GM23338 (cell line): ENCODE measurements around the gene NFIB.

Source experiments
- CTCF ChIP-seq, 2 experiments: fragments of 200-600 bp in 1 of 2; sonication (generic) in 1 of 2; conservative IDR thresholded peaks; 2 replicates each; pipeline versions ENCODE4 v1.5.1 to v1.6.1; 2016 to 2017; ENCODE audit warnings: antibody characterized with exemption in 2 of 2, low read depth in 2 of 2, mild to moderate bottlenecking in 2 of 2, moderate library complexity in 1 of 2
- EZH2 ChIP-seq: fragments of 200-600 bp; sonication (generic); IDR thresholded peaks from one replicate; pipeline ENCODE4 v1.8.0; 2017; ENCODE audit warnings: antibody characterized with exemption, mild to moderate bottlenecking, low read depth; ENCODE audit not compliant: unreplicated experiment
- JUNB ChIP-seq: IDR thresholded peaks from one replicate; pipeline ENCODE4 v1.6.1; 2016; ENCODE audit warnings: antibody characterized with exemption; ENCODE audit not compliant: unreplicated experiment
- POLR2AphosphoS5 ChIP-seq: IDR thresholded peaks from 2 replicates; pipeline ENCODE4 v1.6.1; 2016; ENCODE audit warnings: antibody characterized with exemption, low read depth
- REST ChIP-seq: IDR thresholded peaks from one replicate; pipeline ENCODE4 v1.6.1; 2018; ENCODE audit warnings: antibody characterized with exemption; ENCODE audit not compliant: unreplicated experiment
- ZNF114 ChIP-seq: fragments of 250-450 bp; sonication (Bioruptor Pico); IDR thresholded peaks from 2 replicates; pipeline ENCODE4 v1.5.0; 2020; ENCODE audit warnings: mild to moderate bottlenecking, moderate library complexity

GRCh38 chr9:14222149-14222835 lies 91.6 kb downstream of the NFIB start:
- TF ChIP-seq CTCF (conservative IDR thresholded peaks at IDR 0.05; ENCODE audit: low read depth in 2 of 2) (no peak), ZNF114 (CRISPR knock-in tag) (no peak), REST (no peak), POLR2AphosphoS5 (no peak), JUNB (no peak), EZH2 (no peak)
